GM18517 (cell line): Measurements from ENCODE around the gene RSPRY1.
"Not testable (repeated sequence)": the region's sequence is repeated elsewhere in the genome, so short reads cannot be mapped to it uniquely, and the experiment has no call there.

Experiments
- ATAC-seq: cut with Tn5 transposase; IDR thresholded peaks from one replicate; pipeline ENCODE4 v1.9.1; 2021; ENCODE audit warnings: mild to moderate bottlenecking, moderate library complexity; ENCODE audit not compliant: unreplicated experiment

RSPRY1 gene

GRCh38 chr16:57252148-57252721 is 66.1 kb downstream of the RSPRY1 start:
- no peak for ATAC-seq

GRCh38 chr16:57253466-57253865 is 67.3 kb downstream of the RSPRY1 start:
- no peak for ATAC-seq

GRCh38 chr16:57255686-57256415 is 69.7 kb downstream of the RSPRY1 start:
- no peak for ATAC-seq

- no peak for ATAC-seq
These were observed 70.7 kb downstream of the RSPRY1 start for GRCh38 chr16:57256601-57257395.

GRCh38 chr16:57257455-57258070 is 71.4 kb downstream of the RSPRY1 start:
- no peak for ATAC-seq

GRCh38 chr16:57258226-57258909 is 72.2 kb downstream of the RSPRY1 start:
- no peak for ATAC-seq

- no peak for ATAC-seq
These were observed 72.9 kb downstream of the RSPRY1 start for GRCh38 chr16:57258910-57259475.

- no peak for ATAC-seq
These were observed 74.3 kb downstream of the RSPRY1 start for GRCh38 chr16:57260294-57260929.

GRCh38 chr16:57261806-57262205 is 75.7 kb downstream of the RSPRY1 start:
- ATAC-seq = no peak

GRCh38 chr16:57262841-57263540 is 76.9 kb downstream of the RSPRY1 start:
- ATAC-seq = no peak

GRCh38 chr16:57263541-57264351 is 77.6 kb downstream of the RSPRY1 start:
- no peak for ATAC-seq

GRCh38 chr16:57264381-57264780 is 78.3 kb downstream of the RSPRY1 start:
- ATAC-seq = no peak

- ATAC-seq = no peak
These were observed 78.8 kb downstream of the RSPRY1 start for GRCh38 chr16:57264950-57265371.

- ATAC-seq = no peak
These were observed 79.9 kb downstream of the RSPRY1 start for GRCh38 chr16:57265850-57266530.

- ATAC-seq = no peak
These were observed 80.6 kb downstream of the RSPRY1 start for GRCh38 chr16:57266531-57267260.

- ATAC-seq = not testable (repeated sequence)
These were observed 81.2 kb downstream of the RSPRY1 start for GRCh38 chr16:57267343-57267742.
